Heart right ventricle (tissue), 16 donors: ENCODE measurements around the gene ZNF385B. TPM values are rescaled to one million over a fixed set of nuclear protein-coding genes. Genes with fewer than 3 reads are reported as not detected.

Experiments used
- ATAC-seq, 8 donors: fragments of 200-7000 bp; cut with Tn5 transposase; one replicate each; pipeline ENCODE4 v1.9.1; 2020; ENCODE audit warnings: mild to moderate bottlenecking in 8 of 8, moderate library complexity in 8 of 8, moderate number of reproducible peaks in 1 of 8
- DNase-seq, 2 donors: peaks; one replicate each; pipeline ENCODE4 v3.0.0-alpha.2; 2020
- H3K27ac ChIP-seq, 10 donors: fragments of 200-600 bp; sonication (generic) in 2 of 10; one replicate each; pipeline versions ENCODE4 v1.5.0 to v1.8.0; 2020 to 2022; ENCODE audit warnings: mild to moderate bottlenecking in 3 of 10
- H3K27me3 ChIP-seq, 7 donors: fragments of 200-600 bp; one replicate each; pipeline ENCODE4 v1.8.0; 2021 to 2022; ENCODE audit warnings: mild to moderate bottlenecking in 2 of 7
- H3K36me3 ChIP-seq, 9 donors: fragments of 200-600 bp; sonication (generic) in 1 of 9; one replicate each; pipeline versions ENCODE4 v1.5.0 to v1.8.0; 2020 to 2022; ENCODE audit warnings: mild to moderate bottlenecking in 2 of 9
- H3K4me1 ChIP-seq, 9 donors: fragments of 200-600 bp; sonication (generic) in 1 of 9; one replicate each; pipeline versions ENCODE4 v1.5.0 to v1.8.0; 2020 to 2022; ENCODE audit warnings: mild to moderate bottlenecking in 4 of 9
- H3K4me3 ChIP-seq, 10 donors: fragments of 200-600 bp; sonication (generic) in 2 of 10; one replicate each; pipeline versions ENCODE4 v1.5.0 to v1.8.0; 2020 to 2022; ENCODE audit warnings: mild to moderate bottlenecking in 7 of 10, moderate library complexity in 2 of 10
- H3K9me3 ChIP-seq, 11 donors: fragments of 200-600 bp in 10 of 11; sonication (generic) in 2 of 11; one replicate each; pipeline versions ENCODE4 v1.5.0 to v1.8.0; 2013 to 2022; ENCODE audit warnings: mild to moderate bottlenecking in 2 of 11, control low read depth in 1 of 11, moderate library complexity in 1 of 11
- WGBS, 2 donors: extraction: QIAGEN DNeasy Blood & Tissue Kit; methylation state at CpG; one replicate each; pipeline ENCODE4 v1.1.7; 2013; ENCODE audit warnings: inconsistent platforms in 1 of 2; 5-methylcytosine and 5-hydroxymethylcytosine counted together
- intact Hi-C, 10 donors: fragments of 100-400 bp; cut with DNase I; formaldehyde crosslinking; loops; one replicate each; pipeline versions ENCODE4 v1.11.1 to v1.14.2; 2022
- polyA plus RNA-seq, 2 donors: library from polyadenylated mRNA; stranded (reverse); fragments of 200-250 nt; gene quantifications; one replicate each; pipeline ENCODE4 v1.2.3, GENCODE V29; 2013
- total RNA-seq, 10 donors: library from RNA; stranded (reverse); fragmentation: NEBNext Ultra II Directional in 3 of 10; extraction: Animal tissue kit (Norgen Biotek cat#: 25700) in 3 of 10; gene quantifications; one replicate each; pipeline versions ENCODE4 v1.2.1 to v1.2.4, GENCODE V29; 2021 to 2023
- TF ChIP-seq, protein P1 (sequence below), 9 donors: fragments of 200-600 bp; sonication (generic) in 2 of 9; IDR thresholded peaks; one replicate each; pipeline versions ENCODE4 v1.5.0 to v1.8.0; 2021 to 2022; ENCODE audit warnings: antibody characterized with exemption in 9 of 9, mild to moderate bottlenecking in 5 of 9, moderate library complexity in 1 of 9
- donor health status: Arrhythmogenic right ventricular cardiomyopathy.
- donor health status: ischemic (EF 13 %, LVEDD 7.1; RV severe dilation, severe dysfunction).
- donor health status: healthy with polysubstance abuse.
- donor health status: DM: no; HTN: yes; CAD: no.
- donor health status: DM: no; HTN: no; CAD: no.
- donor health status: ischemic (EF 25% LVEDD 6.9; RV normal size, moderate dysfunction).
- donor health status: ischemic (EF 25% LVEDD 5.7; RV mildly dilated, moderate dysfunction).
- donor health status: healthy.
- donor health status: DM: yes; HTN: yes; CAD: no.
- donor health status: Ischemic cardiomyopathy.
- donor health status: ischemic (EF 35%, LVEDD 5.7; RV mildly dilated, moderate dysfunction).
- donor health status: nonischemic (EF 11% LVEDD 7.7; RV severe dilation, severe dysfunction).
- donor health status: DM: yes; HTN: yes; CAD: no.
- donor health status: PGD.
- donor health status: ischemic (EF 29% LVEDD 5.4; RV normal size, mild dysfunction).
- donor health status: nonischemic (EF 23%, LVEDD 6.1; RV moderate dilation, normal function).

The ZNF385B gene
- total and polyA plus RNA-seq, 12 donors = 0.19 to 19.7 (median 1.7) TPM

DNA sequence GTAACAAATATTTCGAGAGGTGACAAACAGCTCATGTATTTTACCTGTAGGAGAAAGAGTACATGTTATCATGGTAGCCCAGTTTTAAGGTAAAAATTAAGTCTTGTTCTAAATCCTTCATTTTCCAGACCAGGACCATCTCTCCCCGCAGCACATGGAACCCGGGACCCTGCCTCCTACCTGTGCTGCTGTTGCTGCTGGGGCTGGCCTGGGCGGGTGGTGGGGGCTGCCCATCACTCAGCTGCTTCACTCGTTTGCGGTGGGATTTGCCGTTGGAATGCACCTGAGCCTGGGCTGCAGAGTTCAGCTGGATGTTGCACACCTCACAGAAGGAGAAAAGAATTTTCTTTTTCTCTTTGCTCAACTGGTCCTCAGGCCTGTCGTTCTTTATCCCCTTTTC lies 92.1 kb downstream of the ZNF385B start:
- WGBS, 2 donors = 70 to 72% methylated on average over 8 of the region's 8 CpGs
- TF ChIP-seq, protein P1, sequence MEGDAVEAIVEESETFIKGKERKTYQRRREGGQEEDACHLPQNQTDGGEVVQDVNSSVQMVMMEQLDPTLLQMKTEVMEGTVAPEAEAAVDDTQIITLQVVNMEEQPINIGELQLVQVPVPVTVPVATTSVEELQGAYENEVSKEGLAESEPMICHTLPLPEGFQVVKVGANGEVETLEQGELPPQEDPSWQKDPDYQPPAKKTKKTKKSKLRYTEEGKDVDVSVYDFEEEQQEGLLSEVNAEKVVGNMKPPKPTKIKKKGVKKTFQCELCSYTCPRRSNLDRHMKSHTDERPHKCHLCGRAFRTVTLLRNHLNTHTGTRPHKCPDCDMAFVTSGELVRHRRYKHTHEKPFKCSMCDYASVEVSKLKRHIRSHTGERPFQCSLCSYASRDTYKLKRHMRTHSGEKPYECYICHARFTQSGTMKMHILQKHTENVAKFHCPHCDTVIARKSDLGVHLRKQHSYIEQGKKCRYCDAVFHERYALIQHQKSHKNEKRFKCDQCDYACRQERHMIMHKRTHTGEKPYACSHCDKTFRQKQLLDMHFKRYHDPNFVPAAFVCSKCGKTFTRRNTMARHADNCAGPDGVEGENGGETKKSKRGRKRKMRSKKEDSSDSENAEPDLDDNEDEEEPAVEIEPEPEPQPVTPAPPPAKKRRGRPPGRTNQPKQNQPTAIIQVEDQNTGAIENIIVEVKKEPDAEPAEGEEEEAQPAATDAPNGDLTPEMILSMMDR (IDR thresholded peaks at IDR 0.05) = no peak
- Histone ChIP-seq H3K36me3 (no peaks in the 10 kb centered on the region), H3K9me3 (peaks cover 0 to 6% (median 0%) of the 10 kb centered on the region in 11 donors), H3K27ac (peak overlapping the region in 3 of 10 donors; percentile 2 to 45 (median 5)), H3K4me3 (no peak overlapping the region), H3K27me3 (no peaks in the 10 kb centered on the region), H3K4me1 (peaks cover 0 to 11% (median 3%) of the 10 kb centered on the region in 9 donors)
- DNase-seq (no peak), ATAC-seq (peak in 4 of 8 donors; percentile 12 to 63 (median 30))
- intact Hi-C loops = no loop called here

DNA sequence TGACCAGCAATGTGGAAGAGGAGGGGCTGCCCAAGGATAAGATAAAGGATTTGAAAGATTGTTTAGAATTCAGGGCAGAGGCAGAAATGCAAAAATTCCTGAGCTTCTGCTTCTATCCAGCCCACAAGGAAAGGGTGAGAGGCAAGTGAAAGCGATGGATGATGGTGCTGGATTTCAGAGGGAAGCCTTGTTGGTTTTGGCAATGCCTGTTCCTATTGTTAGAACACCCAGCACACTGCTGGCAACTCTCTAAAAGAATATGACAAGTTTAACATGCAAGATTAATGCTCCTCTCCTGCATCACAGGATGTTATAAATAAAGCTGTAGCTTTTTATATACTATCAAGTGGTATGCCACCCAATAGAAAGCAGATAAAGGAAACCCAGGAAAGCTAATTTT lies 92.6 kb downstream of the ZNF385B start:
- Histone ChIP-seq H3K36me3 (no peaks in the 10 kb centered on the region), H3K4me1 (peaks cover 0 to 11% (median 3%) of the 10 kb centered on the region in 9 donors), H3K27ac (peak overlapping the region in 3 of 10 donors; percentile 30 to 46 (median 45)), H3K4me3 (no peak overlapping the region), H3K27me3 (no peaks in the 10 kb centered on the region), H3K9me3 (peaks cover 0 to 11% (median 0%) of the 10 kb centered on the region in 11 donors)
- peak in 1 of 2 donors; percentile 17 for DNase-seq
- WGBS, 2 donors = 9 to 11% methylated on average over 1 of the region's 1 CpG
- intact Hi-C loops = no loop called here
- TF ChIP-seq, protein P1 (IDR thresholded peaks at IDR 0.05) = no peak
- ATAC-seq = peak; percentile 46 to 97 (median 86)

DNA sequence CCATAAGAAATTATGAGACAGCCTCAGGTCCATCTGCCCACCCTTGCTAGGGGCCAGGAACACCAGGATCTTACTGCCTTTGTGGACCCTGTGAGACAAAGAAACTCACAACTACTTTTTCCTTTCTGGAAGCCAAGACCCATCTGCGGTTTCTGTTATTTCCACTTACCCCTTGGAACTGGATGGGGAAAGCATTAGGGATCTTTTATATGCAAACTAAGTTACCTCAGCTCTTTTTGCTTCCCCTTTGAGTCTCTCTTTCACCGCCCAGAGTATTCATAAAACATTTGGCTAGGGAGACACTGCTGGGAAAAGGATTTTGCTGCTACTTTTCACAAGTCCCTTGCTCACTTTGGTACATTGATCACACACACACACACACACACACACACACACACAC lies 95.7 kb downstream of the ZNF385B start:
- TF ChIP-seq, protein P1 (IDR thresholded peaks at IDR 0.05) = no peak
- no peaks in the 10 kb centered on the region for H3K27me3 ChIP-seq
- H3K27ac ChIP-seq = no peak overlapping the region
- H3K4me3 ChIP-seq = no peak overlapping the region
- H3K9me3 ChIP-seq = peaks cover 0 to 29% (median 0%) of the 10 kb centered on the region in 11 donors
- H3K4me1 ChIP-seq = peaks cover 0 to 11% (median 3%) of the 10 kb centered on the region in 9 donors
- intact Hi-C loops = no loop called here
- ATAC-seq = no peak
- no peaks in the 10 kb centered on the region for H3K36me3 ChIP-seq
- no peak for DNase-seq
- 64 to 69% methylated on average over 2 of the region's 2 CpGs for WGBS, 2 donors

DNA sequence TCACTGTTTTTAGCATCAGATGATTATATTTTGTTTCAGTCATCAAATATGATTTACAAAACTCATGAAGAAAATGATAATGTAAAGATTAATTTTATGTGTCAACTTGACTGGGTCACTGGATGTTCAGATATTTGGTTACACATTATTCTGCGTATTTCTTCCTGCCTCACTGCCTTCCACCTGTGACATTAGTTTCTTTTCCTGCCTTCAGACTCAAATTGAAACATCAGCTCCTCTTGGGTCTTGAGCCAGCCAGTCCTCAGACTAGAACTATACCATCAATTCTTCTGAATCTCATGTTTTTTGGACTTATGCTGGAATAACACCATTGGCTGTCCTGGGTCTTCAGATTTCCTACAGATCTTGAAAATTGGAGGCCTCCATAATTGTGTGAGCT lies 96.7 kb downstream of the ZNF385B start:
- peaks cover 0 to 34% (median 0%) of the 10 kb centered on the region in 11 donors for H3K9me3 ChIP-seq
- TF ChIP-seq, protein P1 (IDR thresholded peaks at IDR 0.05) = no peak
- intact Hi-C loops = no loop called here
- no peak overlapping the region for H3K27ac ChIP-seq
- DNase-seq = no peak
- H3K4me1 ChIP-seq = peaks cover 0 to 11% (median 3%) of the 10 kb centered on the region in 9 donors
- ATAC-seq = no peak
- H3K36me3 ChIP-seq = no peaks in the 10 kb centered on the region
- 92 to 93% methylated on average over 1 of the region's 1 CpG for WGBS, 2 donors
- no peaks in the 10 kb centered on the region for H3K27me3 ChIP-seq
- no peak overlapping the region for H3K4me3 ChIP-seq
